Mesothelial cell of epicardium (in vitro differentiated cells): Measurements from ENCODE around the gene ATIC. TPM values are rescaled to one million over a fixed set of nuclear protein-coding genes. Genes with fewer than 3 reads are reported as not detected.

ENCODE experiments used
- DNase-seq, 2 experiments: peaks; one replicate each; pipeline ENCODE4 v3.0.0; 2021; ENCODE audit warnings: low spot score in 2 of 2; ENCODE audit not compliant: unreplicated experiment in 2 of 2
- H3K27ac Mint-ChIP-seq: 2 replicates; pipeline ENCODE4 v1.8.0; 2021; ENCODE audit warnings: mixed read lengths
- H3K27me3 Mint-ChIP-seq: 2 replicates; pipeline ENCODE4 v1.8.0; 2021; ENCODE audit warnings: low read depth, mixed read lengths
- H3K36me3 Mint-ChIP-seq: 2 replicates; pipeline ENCODE4 v1.8.0; 2021; ENCODE audit warnings: mixed read lengths
- H3K4me1 Mint-ChIP-seq: 2 replicates; pipeline ENCODE4 v1.8.0; 2021; ENCODE audit warnings: mixed read lengths
- H3K4me3 Mint-ChIP-seq: 2 replicates; pipeline ENCODE4 v1.8.0; 2021; ENCODE audit warnings: mild to moderate bottlenecking, moderate library complexity, mixed read lengths
- H3K9me3 Mint-ChIP-seq: 2 replicates; pipeline ENCODE4 v1.8.0; 2021; ENCODE audit warnings: mixed read lengths
- CTCF ChIP-seq: fragments of 200-600 bp; sonication (generic); IDR thresholded peaks from one replicate; pipeline ENCODE4 v1.5.0; 2021; ENCODE audit warnings: antibody characterized with exemption; ENCODE audit not compliant: unreplicated experiment
- total RNA-seq: library from RNA; stranded (reverse); gene quantifications from 3 replicates; pipeline ENCODE4 v1.2.1, GENCODE V29; 2021

The ATIC gene
- total RNA-seq, 1 donor from 2014 or later, result 115 TPM

GRCh38 chr2:215397632-215398341 is 85.9 kb downstream of the ATIC start:
- Mint-ChIP-seq H3K27ac (peak overlapping the region; percentile 84), H3K4me3 (no peak overlapping the region), H3K4me1 (peaks cover 16% of the 10 kb centered on the region), H3K36me3 (peaks cover 10% of the 10 kb centered on the region), H3K27me3 (no peaks in the 10 kb centered on the region), H3K9me3 (no peaks in the 10 kb centered on the region)
- no peak for TF ChIP-seq CTCF
- DNase-seq, result no peak

GRCh38 chr2:215399067-215399716 is 87.3 kb downstream of the ATIC start:
- peaks cover 16% of the 10 kb centered on the region for H3K4me1 Mint-ChIP-seq
- H3K36me3 Mint-ChIP-seq, result peaks cover 12% of the 10 kb centered on the region
- no peak for TF ChIP-seq CTCF
- peak overlapping the region; percentile 34 for H3K27ac Mint-ChIP-seq
- H3K4me3 Mint-ChIP-seq, result no peak overlapping the region
- H3K9me3 Mint-ChIP-seq, result no peaks in the 10 kb centered on the region
- DNase-seq, result no peak
- H3K27me3 Mint-ChIP-seq, result no peaks in the 10 kb centered on the region

Other genes starting within 250 kb of the ATIC start
- 0.43 to 0.89 TPM (median 0.84 TPM) in 3 replicates for gene ABCA12, start 173.4 kb upstream of the ATIC start, total RNA-seq
- 829 to 909 TPM (median 896 TPM) in 3 replicates for gene FN1, start 124.0 kb downstream of the ATIC start, total RNA-seq